GM19397 (cell line): ENCODE measurements around the gene PASD1.

Experiments
- ATAC-seq: cut with Tn5 transposase; IDR thresholded peaks from one replicate; pipeline ENCODE4 v1.9.1; 2021; ENCODE audit warnings: mild to moderate bottlenecking, moderate library complexity; ENCODE audit not compliant: unreplicated experiment

Gene PASD1

GRCh38 chrX:151701071-151701470 lies 137.6 kb downstream of the PASD1 start:
- ATAC-seq, result no peak

DNA sequence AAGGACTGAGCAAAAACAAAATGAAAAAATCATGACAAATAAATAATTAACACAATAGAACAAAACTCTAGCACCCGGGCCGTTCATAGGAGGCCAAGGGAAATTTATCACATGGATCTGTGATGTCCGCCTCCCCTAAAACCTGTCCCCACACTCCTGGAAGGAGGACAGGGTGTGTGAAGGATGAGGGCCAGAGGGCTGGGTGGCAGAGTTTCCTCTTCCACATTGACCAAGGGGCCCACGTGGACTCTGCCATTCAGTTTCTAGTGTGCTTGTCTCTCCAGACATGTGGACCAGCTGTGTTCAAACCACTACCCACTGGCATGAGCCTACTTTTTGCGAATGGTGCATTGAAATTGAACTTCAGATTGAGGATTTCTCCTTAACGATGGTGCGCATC lies 138.1 kb downstream of the PASD1 start:
- ATAC-seq, result no peak

- no peak for ATAC-seq
Observed at GRCh38 chrX:151702026-151702714, 138.7 kb downstream of the PASD1 start.

- no peak for ATAC-seq
Observed at GRCh38 chrX:151702741-151703340, 139.4 kb downstream of the PASD1 start.

DNA sequence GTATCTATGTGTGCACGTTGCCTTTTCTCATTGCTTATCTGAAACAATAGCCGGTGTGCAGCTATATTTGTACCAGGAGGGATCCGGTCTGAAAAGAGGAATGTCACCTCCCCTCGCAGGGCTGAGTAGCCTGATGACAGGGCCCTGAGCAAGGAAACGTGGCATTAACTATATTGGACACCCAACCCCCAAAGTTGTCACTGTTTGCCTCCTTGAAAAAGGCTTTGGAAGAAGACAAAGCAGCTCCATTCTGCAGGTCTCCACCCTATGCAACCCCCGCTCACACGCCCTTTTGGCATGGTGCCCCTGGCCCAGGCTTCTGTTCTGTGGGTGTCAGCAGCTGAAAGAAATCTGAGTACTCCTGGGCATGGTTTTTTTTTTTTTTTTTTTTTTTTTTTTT lies 140.0 kb downstream of the PASD1 start:
- no peak for ATAC-seq

DNA sequence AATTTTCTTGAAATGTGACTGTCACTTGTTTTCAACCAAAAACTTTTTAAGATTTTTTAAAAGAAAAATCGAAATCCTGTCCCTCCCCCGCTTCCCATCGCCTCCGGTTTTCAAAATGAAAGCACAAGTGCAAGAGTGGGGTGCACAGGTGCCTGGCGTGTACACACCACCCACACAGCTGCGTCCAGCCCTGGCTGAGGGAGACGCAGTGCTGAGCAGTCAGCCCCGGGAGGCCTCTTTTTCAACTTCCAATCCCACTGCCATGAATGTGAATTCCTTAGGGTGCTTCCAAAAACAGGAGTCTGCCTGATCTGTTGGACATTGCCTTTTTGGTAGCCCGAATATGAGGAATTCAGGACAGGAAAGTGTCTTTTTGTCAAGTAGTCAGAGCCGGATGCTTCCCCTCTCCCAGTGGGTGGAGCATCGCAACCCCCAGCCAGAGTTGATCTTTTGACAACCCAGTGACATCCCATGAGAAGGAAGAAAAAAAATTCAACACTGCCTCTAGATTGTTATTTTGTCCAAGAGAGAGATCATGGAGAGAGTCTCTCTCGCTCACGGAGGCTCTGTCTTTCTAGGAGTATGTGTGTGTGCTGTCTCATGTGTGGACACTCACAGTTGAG lies 140.7 kb downstream of the PASD1 start:
- no peak for ATAC-seq

DNA sequence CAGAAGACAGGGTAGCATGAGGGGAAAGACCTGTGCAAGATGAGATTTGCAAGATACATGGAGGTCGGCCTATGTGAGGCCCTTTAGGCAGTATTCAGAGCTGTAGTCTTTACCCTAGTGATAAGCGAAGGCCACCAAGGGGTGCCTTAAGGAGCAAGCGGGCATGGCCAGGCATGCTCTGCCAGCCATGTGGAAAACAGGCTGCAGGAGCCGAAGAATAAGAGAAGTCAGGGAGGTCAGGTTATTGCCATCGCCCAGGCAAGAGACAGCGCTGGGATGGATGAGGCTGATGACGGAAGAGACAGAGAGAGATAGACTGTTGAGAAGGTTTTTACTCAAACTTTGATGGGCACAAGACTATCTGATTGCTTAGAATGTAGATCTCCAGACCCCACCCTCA lies 145.3 kb downstream of the PASD1 start:
- no peak for ATAC-seq

DNA sequence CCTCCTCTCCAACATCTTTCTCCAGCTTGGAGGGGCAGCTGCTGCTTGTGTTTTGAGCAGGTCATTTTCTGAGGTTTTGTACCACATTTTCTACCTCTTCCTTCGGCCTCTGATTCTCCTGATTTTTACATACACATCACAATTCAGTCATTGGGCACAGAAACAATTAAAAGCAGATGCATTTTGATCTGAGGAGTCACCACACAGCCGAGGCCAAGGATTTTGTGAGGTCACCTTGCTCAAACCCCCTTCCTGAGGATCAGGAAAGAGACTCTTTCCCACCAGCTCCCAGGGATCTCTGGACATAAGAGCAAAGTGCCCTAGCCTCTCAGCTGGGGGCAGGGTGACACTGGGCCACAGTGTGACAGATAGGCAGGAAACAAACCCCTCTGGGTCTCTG lies 147.0 kb downstream of the PASD1 start:
- ATAC-seq, result no peak

DNA sequence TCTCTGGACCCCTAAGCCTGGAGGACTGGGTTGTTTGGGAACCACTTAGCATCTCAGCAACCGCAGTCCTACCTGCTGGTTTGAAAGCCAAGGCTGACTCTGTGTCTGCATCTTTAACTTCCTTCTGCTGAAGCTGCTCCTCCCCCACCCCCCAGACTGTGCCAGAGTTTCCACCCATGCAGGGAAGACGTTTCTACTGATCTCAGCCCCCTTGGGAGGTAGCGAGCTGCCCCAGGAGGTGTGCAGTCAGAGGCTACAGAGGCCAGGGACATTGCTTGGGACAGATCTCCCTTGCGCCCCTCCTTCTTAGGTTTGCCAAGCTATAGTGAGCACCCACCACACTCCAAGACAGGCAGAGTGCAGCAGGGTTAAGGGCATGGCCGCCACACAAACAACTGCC lies 147.7 kb downstream of the PASD1 start:
- no peak for ATAC-seq

- no peak for ATAC-seq
Observed at GRCh38 chrX:151711787-151712186, 148.3 kb downstream of the PASD1 start.

DNA sequence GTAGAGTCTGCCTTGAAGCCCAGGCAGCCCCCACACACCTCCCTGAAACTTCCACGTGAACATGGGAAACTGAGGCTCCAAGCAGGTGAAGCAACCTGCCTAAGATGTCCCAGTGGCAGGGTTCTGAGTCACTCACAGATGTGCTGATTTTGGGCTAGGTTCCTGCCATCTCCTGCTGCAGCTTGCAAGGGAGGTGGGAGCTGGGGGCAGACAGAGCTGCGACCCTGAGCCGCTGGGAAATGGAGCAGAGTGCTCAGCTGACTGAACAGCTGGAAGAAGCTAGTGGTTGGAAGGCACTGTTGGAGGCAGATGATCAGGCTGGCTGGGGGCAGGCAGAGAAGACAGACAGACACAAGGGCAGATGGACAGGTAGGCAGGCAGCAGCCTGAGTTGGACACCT lies 148.8 kb downstream of the PASD1 start:
- ATAC-seq, result no peak

DNA sequence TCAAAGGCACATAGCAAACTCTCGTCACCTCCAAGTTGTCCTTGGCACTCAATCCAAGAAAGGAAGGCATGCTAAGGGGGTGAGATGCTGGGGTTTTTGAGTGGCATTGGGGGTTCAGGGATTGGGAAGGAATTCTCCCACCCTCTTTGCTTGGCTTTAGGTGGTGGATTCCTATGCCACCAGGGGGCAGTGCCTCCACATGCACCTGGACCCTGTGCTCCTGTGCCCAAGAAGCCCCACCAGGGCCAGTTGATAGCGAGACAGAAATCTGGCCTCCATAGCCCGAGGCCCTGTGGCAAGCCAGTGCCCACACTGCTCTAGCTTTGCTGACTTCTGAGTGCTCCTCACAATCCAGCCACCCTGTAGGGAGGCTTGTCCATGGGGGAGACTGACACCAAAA lies 150.4 kb downstream of the PASD1 start:
- ATAC-seq, result no peak

- no peak for ATAC-seq
Observed at GRCh38 chrX:151714362-151714761, 150.9 kb downstream of the PASD1 start.

DNA sequence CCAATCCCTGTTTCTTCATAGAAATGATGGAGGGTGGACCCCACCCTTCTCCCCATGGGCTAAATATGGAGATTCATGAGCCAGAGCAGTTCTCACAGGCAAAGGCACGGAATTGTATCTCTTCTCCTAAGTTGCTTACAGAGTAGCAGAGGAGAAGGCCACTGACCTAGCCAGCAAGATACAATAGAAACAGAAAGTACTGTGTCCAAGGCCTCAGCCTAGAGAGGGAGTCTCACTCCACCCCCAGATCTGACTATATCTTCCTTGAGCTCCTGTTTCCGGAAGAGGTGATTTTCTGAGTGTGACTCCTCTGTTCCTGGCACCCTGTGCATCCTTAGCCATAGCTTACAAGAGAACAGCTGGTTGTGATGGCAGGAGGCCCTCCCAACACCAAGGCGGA lies 152.3 kb downstream of the PASD1 start, which contains the start of gene FATE1:
Gene FATE1, plus strand, starts transcription at position 284 of the 400 bp plus-strand sequence. Its CDS starts 85 bp downstream, at position 369.
- no peak for ATAC-seq

- ATAC-seq, result no peak
Observed at GRCh38 chrX:151722241-151722846, 158.9 kb downstream of the PASD1 start.

GRCh38 chrX:151723156-151723760 lies 159.8 kb downstream of the PASD1 start:
- ATAC-seq, result no peak

DNA sequence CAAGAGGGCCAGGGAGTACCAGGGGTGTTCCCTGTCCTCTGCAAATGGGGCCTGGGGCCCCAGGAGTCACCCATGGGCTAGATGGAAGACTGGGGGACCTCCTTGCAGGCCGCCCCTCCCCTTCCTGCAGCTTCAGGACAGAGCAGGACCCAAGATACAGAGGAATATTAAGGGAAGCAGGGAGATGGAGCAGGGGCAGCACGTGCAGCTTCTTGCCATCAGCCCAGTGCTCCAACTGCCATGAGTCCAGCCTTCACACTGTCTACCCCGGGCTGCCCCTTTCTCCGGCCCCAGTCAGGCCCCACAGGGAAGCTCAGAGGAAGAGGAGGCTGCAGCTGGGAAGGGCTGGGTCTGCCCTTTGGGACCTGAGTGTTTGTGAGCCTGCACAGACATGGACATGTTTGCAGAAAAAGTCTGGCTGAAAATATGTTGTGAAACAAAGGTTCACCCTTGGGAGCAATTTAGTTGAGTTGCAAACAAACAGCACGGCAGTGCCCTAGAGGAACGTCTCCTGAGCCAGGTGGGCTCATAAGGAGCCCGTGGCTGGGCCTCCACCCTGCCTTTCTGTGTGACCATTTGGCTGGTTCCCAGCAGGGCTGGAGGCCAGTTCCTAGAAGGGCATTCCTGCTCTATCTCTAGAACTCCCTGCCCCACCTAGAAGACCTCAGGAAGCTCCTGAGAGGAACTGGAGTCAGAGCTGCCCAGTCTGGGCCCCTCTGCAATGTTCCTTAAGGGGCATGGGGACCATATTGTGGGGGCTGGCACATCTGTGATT lies 161.3 kb downstream of the PASD1 start:
- ATAC-seq, result no peak

GRCh38 chrX:151725338-151725614 lies 161.8 kb downstream of the PASD1 start:
- no peak for ATAC-seq
